Hematopoietic multipotent progenitor cell treated with erythropoietin and hydrocortisone succinate and interleukin-3 and kit ligand, for 17 days (in vitro differentiated cells): Measurements from ENCODE around the gene PTOV1.

Experiments used
- DNase-seq: peaks from one replicate; pipeline ENCODE4 v3.0.0-alpha.2; 2015; ENCODE audit warnings: low spot score

The PTOV1 gene

DNA sequence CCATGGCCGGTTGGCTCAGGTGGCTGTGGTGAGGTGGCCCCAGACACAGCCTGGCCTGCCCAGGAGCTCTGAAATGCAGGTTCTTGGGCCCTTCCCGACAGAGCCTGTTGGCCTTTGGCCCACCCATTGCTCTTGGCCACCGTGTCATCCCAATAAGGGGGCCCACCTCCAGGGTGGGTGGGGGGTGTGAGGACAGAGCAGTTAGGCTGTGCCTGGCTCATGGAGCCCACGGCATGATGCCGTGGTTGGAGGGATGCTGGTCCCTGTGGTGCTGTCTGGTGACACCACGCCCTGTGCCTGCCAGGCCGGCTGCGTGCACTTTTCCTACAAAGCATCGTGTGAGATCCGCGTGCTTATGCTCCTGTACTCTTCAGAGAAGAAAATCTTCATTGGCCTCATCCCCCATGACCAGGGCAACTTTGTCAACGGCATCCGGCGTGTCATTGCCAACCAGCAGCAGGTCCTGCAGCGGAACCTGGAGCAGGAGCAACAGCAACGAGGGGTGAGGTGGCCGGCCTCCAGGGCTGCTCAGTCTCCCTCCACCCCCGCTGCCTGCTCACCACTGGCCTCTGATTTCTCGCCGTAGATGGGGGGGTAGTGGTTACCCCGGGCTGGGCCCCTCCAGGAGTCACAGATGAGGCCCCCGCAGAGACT lies 8.8 kb downstream of the PTOV1 start:
- no peak for DNase-seq

GRCh38 chr19:49860336-49861102 lies 9.6 kb downstream of the PTOV1 start:
- no peak for DNase-seq

- DNase-seq, result no peak
Measured at GRCh38 chr19:49861107-49861506, 10.1 kb downstream of the PTOV1 start.

DNA sequence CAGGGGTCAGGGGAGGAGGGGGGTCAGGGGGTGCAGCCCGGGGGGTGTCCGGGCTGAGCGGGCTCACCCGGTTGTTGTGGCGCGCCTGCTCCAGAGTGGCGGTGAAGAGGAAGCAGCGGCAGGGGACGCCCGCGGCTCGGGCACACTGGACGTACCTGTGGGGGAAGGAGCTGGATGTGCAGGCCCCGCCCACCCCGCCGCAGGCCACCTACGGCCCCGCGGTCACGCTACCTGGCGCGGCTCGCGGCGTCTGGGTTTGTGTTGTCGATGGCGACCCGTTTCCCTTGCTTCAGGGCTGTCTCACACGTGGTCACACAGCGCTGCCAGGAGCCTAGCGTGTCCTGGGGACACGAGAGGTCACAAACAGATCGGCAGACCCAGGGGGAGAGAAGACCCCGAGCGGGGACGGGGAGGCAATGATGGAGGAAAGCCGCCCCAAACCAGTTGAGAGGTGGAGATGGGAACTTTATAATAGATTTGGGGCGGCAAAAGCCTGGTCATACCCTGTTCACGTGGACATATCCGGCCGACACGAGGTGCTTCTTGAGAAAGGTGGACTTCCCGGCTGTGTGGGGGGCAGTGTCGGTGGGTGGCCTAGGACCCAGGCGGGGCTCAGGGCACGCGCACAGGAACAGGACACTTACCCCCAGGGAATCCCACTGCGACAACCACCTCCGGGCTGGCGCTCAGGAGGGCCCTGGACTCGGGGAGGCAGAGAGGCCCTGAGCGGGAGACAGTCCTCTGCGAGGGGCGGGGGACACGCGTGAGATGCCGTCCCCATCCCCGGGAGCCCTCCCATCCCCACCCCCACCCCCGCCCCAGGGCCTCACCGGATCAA lies 10.8 kb downstream of the PTOV1 start:
- no peak for DNase-seq

DNA sequence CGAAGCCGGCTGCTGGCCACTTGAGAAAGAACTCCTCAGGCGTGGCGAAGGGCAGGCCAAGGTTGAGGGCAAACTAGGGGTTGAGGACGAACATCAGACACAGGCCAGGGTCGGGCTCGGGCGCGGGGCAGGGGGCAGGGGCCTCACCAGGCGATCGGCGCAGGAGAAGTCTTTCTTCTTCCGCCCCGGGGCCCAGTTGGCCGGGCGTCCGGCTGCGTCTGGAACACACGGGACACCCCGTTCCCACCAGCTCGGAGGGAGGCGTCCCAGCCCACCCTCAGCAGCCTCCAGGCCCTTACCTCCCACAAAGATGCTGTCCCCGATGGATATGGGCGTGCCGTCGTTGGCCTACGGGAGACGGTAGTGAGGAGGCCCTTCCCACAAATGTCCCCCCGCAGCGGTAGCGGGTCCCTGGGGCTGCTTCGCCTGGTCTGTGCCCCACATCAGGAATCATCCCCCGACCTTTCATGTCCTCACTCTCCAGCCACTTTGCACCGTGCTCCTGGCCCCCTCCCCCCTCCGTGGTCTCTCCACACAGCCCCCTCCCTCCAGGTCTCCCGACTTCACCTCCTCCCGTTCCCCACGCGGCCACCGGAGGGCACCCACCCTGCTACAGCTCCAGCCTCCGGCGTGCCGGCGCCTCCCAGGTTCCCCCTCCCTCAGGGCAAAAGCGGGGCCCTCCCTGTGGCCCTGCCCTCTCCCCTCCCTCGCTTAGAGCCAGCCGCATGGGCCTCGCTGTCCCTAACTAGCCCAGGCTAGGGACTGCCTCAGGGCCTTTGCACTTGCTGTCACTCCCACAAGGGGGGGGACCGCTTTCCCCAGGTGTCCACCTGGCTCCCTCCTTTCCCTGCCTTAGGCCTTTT lies 11.7 kb downstream of the PTOV1 start:
- DNase-seq, result peak; percentile 35

- DNase-seq, result no peak
Measured at GRCh38 chr19:49863254-49863934, 12.4 kb downstream of the PTOV1 start.

DNA sequence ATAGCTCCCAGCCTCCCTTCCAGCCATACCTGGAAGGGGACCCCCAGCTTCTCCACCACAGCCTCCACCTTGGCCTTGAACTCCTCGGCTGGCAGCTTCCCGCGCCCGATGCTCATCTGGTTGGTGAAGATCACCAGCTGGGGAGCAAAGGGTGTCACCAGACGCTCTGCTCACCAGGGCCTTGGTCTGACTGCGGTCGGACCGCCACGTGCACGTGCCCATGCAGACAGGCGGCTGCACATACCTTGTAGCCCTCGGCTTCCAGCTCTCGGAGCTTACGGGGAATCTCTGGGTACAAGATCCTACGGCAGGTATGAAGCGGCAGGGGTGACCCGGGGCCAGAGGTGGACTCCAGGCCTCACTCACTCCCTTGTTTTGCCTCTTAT lies 13.0 kb downstream of the PTOV1 start:
- DNase-seq, result no peak

DNA sequence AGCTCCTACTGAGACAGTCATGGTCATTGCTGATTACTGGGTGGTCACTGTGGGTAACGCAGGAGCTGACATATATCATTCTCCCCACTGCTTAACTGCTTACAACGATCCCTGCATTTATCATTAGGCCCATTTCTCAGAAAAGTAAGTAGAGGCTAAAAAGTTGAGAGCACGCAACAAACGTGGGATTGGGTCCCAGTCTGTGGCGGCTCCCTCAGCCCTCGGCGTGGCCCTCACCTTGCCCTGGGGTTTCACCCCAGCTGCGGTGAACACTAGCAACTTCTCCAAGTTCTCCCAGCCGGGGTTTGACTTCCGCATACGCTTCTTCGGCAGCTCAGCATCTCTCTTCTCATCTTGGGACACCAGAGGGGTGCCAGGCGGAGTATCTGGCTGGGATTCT lies 13.9 kb downstream of the PTOV1 start:
- no peak for DNase-seq

GRCh38 chr19:49866933-49867782 lies 16.2 kb downstream of the PTOV1 start, which contains the start of gene PNKP:
Gene PNKP (minus strand): TSS chr19:49867576. CDS start chr19:49867204, 372 bp downstream.
- DNase-seq, result peak; percentile 84

GRCh38 chr19:49869009-49869483 lies 18.1 kb downstream of the PTOV1 start:
- DNase-seq, result no peak

DNA sequence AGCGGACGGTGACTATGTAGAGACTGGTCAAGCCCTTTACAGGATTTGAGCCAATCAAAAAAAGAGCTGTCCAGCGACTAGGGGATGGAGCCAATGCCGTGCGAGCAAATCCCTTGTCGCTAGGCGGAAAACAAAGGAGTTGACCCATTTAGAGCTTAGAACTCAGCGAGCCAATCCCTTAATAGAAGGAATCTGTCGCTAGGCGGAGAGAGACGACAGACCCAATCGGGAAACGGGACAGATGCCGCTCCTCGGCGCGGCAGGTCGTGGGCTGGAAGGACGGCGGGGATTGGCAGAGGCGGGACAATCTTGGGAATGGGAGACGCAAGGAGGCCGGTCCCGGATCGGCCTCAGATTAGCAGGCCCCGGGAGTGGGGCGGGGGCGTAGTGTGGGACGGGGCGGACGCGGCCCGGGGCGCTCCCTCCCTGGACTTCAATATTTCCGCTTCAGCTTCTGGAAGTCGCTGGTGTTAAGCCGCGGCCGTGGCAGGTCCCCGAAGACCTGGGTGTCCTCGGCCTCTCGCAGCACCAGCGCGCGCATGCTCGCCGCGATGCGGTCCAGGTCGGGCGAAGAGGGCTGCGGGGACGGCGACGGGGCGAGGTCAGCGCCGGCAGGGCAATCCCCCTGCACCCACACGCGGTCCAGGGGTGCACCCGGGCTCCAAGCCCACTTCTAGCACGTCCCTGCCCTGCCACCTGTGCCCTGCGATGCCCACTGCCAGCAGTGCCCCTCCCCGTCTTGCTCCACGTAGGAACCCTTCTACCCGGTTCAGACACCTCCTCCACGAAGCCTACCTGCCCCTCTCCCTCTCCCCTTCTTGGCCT lies 18.7 kb downstream of the PTOV1 start:
- peak; percentile 99 for DNase-seq

DNA sequence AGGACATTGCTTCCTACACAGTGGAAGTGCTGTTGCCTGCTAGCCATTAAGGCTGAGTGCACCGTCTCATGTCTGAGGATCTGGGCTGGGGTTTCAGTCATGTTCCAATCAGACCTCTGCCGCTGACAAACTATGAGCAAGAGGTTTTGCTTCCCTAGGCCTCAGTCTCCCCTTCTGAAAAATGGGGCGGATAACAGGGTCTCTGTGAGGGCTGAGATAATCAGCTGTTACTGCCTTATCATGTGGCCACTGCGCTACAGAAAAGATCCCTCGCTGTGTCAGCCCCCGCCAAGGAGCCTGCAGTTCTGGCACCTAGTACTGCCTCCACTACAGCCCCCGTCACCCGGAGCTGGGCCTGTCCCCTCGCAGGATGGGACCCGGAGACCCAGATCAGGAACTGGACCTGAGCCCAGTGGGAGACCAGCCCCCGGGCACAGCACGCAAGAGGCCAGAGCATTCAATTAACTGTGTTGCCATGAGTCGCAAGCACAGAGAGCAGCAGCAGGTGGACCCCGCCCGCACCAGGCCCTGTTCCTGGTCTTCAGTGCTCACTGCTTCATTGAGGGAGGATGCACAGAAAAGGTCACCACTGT lies 19.4 kb downstream of the PTOV1 start:
- peak; percentile 55 for DNase-seq

DNA sequence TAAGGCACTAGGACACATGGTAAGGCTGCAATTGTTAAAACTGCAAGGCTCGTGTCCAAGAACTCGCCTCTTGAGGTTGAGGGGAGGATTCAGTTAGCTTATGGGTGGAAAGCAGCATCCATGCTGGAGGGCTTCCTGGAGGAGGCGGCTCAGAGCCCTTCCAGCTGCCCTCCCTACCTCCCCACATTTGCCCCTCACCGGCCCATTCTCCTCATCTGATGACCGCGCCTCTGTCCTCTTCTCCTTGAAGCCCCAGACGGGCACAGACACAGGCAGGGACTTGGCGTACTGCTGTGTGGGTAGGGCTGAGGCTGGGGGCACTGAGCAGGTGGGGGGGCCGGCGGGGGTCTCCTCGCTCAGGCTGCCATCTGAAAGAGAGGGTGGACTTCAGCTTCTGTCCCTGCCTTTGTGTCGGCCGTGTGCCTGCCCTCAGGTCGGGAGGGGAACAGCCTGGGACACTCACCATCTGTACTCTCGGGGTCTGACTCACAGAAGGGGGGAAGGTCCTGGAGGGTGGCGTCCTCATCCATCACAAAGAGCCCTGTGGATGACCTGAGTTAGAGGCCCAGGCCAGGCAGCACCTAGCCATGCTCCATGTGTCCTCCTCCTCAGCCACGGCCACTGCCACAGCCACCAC lies 20.5 kb downstream of the PTOV1 start:
- DNase-seq, result peak; percentile 29

- peak; percentile 62 for DNase-seq
Measured at GRCh38 chr19:49872245-49873128, 21.5 kb downstream of the PTOV1 start.

- DNase-seq, result peak; percentile 28
Measured at GRCh38 chr19:49873129-49873521, 22.2 kb downstream of the PTOV1 start.

- no peak for DNase-seq
Measured at GRCh38 chr19:49873834-49874233, 22.9 kb downstream of the PTOV1 start.

DNA sequence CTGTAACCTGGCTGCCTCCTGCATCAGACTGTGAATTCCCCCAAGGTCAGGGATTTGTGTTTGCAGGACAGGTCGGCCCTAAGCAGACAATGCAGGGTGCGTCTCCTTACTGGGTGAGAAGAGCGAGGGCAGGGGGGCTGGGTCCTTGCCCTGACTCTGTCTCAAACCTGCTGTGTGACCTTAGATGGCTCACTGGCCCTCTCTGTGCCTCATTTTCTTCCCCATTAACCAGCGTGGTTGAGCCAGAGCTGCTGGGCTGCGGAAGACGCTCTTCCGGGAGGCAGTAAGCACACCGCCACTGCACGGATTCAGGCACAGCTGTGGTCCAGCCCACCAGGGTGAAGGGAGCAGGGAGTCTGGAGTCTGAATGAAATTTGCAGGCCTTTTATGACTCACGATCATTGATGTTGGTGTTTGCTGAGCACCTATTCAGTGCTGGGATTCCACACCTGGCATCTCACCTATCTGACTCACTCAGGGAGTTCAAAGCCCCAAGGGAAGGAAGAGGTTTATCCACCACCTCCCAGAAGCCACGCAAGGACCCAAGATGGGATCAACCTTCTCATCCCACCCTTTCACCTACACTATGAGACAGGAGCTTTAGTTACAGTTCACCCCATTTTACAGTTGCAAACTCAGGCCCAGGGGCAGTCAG lies 23.7 kb downstream of the PTOV1 start:
- DNase-seq, result peak; percentile 50
